ENCODE results near the gene MIF4GD. TPM values are rescaled to one million over a fixed set of nuclear protein-coding genes. Genes with fewer than 3 reads are reported as not detected.
A peak's percentile ranks its signal among the peaks of the same experiment; 100 is the strongest.

The MIF4GD gene
- total RNA-seq, 2 donors from 2014 or later = 18.5 to 19.2 TPM

DNA sequence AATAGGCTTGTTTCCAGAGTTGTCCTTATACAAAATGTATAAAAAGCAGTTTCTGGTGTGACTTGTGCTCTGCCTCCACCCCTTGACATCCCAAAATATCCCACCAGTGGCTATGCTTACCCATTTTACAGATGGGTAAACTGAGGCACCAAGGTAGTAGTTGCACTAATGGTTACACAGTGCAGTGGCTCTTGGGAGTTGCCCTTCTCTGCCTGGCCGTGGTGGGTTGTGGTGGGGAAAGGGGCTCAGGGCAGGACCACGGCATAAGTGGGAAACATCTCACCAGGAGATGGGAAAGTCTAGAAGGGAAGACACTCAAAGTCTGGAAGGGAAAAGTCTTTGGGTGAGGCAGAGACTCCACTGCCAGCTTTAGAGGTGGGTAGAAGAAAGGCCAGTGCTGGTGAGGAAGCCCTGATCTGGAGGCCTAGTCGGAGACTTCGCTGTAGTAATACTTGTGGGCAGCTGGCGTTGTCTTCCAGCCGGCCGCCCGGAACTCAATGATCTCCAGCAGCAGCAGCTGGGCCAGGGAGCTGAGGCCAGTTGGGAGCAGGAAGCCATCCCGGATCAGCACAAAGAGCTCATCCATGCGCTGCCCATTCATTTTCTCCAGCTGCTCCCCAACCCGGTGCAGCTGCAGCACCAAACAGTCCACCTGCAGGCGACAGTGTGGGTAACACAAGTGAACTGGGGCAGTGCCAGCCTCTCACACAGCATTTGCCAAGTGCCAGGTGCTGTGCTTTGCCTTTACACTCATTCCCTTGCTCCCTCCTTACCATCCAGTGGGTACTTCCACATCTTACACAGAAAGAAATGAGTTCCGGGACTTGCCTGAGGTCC lies 4.5 kb downstream of the MIF4GD start:
- Histone ChIP-seq H3K4me3 (no peak overlapping the region), H3K27ac (no peak overlapping the region), H3K9me3 (no peaks in the 10 kb centered on the region), H3K36me3 (peaks cover 5% of the 10 kb centered on the region), H3K4me1 (peaks cover 8% of the 10 kb centered on the region), H3K27me3 (no peaks in the 10 kb centered on the region), H3K9ac (ENCODE audit: low read depth in 2 of 2, low read length in 2 of 2) (no peak overlapping the region)
- intact Hi-C loops (cut with DNase I) = no loop called here
- DNase-seq = no peak
- TF ChIP-seq, protein P1, sequence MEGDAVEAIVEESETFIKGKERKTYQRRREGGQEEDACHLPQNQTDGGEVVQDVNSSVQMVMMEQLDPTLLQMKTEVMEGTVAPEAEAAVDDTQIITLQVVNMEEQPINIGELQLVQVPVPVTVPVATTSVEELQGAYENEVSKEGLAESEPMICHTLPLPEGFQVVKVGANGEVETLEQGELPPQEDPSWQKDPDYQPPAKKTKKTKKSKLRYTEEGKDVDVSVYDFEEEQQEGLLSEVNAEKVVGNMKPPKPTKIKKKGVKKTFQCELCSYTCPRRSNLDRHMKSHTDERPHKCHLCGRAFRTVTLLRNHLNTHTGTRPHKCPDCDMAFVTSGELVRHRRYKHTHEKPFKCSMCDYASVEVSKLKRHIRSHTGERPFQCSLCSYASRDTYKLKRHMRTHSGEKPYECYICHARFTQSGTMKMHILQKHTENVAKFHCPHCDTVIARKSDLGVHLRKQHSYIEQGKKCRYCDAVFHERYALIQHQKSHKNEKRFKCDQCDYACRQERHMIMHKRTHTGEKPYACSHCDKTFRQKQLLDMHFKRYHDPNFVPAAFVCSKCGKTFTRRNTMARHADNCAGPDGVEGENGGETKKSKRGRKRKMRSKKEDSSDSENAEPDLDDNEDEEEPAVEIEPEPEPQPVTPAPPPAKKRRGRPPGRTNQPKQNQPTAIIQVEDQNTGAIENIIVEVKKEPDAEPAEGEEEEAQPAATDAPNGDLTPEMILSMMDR (IDR thresholded peaks at IDR 0.05) = no peak

DNA sequence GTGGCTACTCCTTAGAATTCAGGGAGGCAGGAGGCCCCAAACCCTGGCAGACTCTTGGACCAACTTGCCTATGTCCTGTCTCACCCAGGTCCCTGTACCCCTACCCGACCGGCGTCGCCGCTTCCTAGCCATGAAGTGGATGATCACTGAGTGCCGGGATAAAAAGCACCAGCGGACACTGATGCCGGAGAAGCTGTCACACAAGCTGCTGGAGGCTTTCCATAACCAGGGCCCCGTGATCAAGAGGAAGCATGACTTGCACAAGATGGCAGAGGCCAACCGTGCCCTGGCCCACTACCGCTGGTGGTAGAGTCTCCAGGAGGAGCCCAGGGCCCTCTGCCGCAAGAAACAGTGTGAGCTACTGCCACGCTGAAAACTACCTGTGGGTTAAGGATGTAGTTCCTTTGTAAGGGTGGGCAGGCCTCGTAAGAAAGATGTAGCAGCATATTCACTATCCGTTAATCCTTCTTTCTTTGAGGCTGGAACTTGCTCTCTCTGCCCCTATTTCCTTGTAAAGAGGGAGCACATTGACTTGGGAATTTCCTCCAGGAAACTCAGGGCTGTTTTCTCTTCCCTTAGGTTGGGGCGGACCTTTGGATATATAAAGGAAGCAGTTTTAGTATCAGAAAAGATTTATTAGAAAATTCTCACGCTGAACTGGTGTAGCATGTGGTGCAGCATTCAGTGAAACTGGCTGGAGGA lies 5.3 kb downstream of the MIF4GD start:
- intact Hi-C loops (cut with DNase I) = no loop called here
- no peak overlapping the region for H3K27ac ChIP-seq
- no peaks in the 10 kb centered on the region for H3K9me3 ChIP-seq
- H3K4me1 ChIP-seq = peaks cover 8% of the 10 kb centered on the region
- no peaks in the 10 kb centered on the region for H3K27me3 ChIP-seq
- H3K36me3 ChIP-seq = peaks cover 5% of the 10 kb centered on the region
- TF ChIP-seq, protein P1 (IDR thresholded peaks at IDR 0.05) = no peak
- H3K9ac ChIP-seq (ENCODE audit: low read depth in 2 of 2, low read length in 2 of 2) = no peak overlapping the region
- no peak for DNase-seq
- H3K4me3 ChIP-seq = no peak overlapping the region

DNA sequence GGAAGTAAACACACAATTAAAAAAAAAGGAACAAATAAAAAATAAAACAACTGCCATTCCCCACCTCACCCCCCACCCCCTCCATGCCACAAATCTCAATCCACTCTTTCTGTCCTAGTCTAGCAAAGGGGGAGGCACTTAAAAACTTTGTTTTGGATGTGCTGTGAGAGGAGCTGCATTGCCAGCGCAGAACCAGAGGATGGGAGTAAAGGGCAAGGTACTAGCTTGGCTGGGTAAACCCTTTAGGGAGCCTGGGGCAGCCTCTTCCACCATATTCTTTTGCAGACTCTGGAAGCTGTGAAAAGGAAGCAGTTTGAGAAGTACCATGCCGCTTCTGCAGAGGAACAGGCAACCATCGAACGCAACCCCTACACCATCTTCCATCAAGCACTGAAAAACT lies 8.0 kb downstream of the MIF4GD start:
- H3K27me3 ChIP-seq = no peaks in the 10 kb centered on the region
- intact Hi-C loops (cut with DNase I) = no loop called here
- H3K36me3 ChIP-seq = peaks cover 5% of the 10 kb centered on the region
- no peak for DNase-seq
- TF ChIP-seq, protein P1 (IDR thresholded peaks at IDR 0.05) = no peak
- no peaks in the 10 kb centered on the region for H3K9me3 ChIP-seq
- peaks cover 20% of the 10 kb centered on the region for H3K4me1 ChIP-seq
- H3K27ac ChIP-seq = no peak overlapping the region
- peak overlapping the region in 1 of 2 donors; percentile 100 for H3K9ac ChIP-seq (ENCODE audit: low read depth in 2 of 2, low read length in 2 of 2)
- no peak overlapping the region for H3K4me3 ChIP-seq

DNA sequence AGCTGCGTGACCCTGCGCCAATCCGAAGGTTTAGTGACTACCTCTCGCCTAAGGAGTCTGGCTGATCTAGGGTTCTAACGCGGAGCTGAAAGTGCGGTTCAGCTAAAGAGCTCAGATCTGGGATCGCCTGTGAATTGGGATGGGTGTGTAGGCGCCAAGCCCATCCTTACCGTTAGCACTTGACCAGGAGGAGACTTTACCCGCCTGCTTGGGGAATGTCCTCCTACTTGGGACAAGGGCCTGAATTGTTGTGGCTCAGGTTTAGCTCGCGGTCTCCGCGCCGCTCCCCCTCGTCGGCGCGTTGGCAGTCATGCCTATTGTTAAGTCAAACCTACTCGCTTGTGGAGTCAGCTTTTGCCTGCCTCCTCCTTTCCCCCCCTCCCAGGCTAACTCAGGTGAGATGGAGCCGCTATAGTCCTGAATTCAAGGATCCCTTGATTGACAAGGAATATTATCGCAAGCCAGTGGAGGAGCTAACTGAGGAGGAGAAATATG lies 8.9 kb downstream of the MIF4GD start:
- Histone ChIP-seq H3K9ac (ENCODE audit: low read depth in 2 of 2, low read length in 2 of 2) (peak overlapping the region; percentile 97 to 100), H3K27me3 (no peaks in the 10 kb centered on the region), H3K4me1 (peaks cover 20% of the 10 kb centered on the region), H3K9me3 (no peaks in the 10 kb centered on the region), H3K36me3 (peaks cover 5% of the 10 kb centered on the region), H3K27ac (peak overlapping the region; percentile 81), H3K4me3 (peak overlapping the region; percentile 93)
- peak; percentile 40 for DNase-seq
- intact Hi-C loops (cut with DNase I) = no loop called here
- TF ChIP-seq, protein P1 (IDR thresholded peaks at IDR 0.05) = no peak

DNA sequence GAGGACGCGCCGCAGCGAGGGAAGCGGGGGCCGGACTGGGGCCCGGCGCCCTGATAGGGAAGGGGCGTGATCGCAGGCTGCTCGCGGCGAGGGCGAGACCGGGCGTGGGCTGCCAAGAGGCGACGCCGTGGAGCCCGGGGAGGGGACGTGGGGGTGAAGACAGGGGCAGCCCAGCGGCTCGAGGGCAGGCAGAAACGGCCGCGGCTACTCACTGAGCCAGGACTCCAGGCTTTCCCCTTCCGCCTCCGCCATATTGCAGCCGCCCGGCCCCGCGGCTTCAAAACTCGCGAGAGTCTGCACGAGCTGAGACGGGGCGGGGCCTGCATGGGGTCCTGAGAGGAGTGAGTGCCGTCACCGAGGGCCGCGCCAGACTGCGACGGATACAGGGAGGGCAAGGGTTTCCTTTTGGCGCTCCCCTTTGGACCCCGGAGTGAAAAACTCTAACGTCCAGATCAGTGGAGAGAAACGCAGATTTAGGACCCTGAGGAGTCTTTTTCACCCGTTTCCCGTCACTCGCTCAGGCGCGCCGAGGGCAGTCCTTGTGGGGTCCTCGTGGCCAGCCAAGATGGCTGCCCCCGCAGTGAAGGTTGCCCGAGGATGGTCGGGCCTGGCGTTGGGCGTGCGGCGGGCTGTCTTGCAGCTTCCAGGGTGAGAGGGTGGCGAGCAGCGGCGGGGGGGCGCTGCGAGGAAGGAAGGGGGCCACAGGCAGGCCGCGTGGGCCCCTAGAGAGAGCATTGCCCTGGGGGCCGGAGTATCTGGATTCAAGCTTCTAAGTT lies 9.5 kb downstream of the MIF4GD start, which contains the start of the genes GGA3 and MRPS7:
Gene GGA3, minus strand, starts transcription at position 271 of the 776 bp plus-strand sequence. Its CDS starts 19 bp downstream, at position 252.
Gene MRPS7, plus strand, starts transcription at position 544 of the 776 bp plus-strand sequence. Its CDS starts 22 bp downstream, at position 566.
- Histone ChIP-seq H3K4me3 (peak within 1 kb of the TSS; percentile 93), H3K9me3 (no peaks in the 10 kb centered on the region), H3K27ac (peak within 1 kb of the TSS; percentile 81), H3K4me1 (peaks cover 20% of the 10 kb centered on the region), H3K27me3 (no peaks in the 10 kb centered on the region), H3K9ac (ENCODE audit: low read depth in 2 of 2, low read length in 2 of 2) (peak within 1 kb of the TSS; percentile 97 to 100), H3K36me3 (peaks cover 5% of the 10 kb centered on the region)
- DNase-seq = peak; percentile 98
- intact Hi-C loops (cut with DNase I) = no loop called here
- TF ChIP-seq, protein P1 (IDR thresholded peaks at IDR 0.05) = no peak

All from colonic mucosa (tissue), 4 donors.